SJSA1 (cell line): ENCODE results near the gene ENG. TPM values are rescaled to one million over a fixed set of nuclear protein-coding genes. Genes with fewer than 3 reads are reported as not detected.

Experiments used
- DNase-seq, 2 experiments: peaks; one replicate each; pipeline ENCODE4 v3.0.0-alpha.2; 2015 to 2020; ENCODE audit warnings: low spot score in 2 of 2, low read depth in 1 of 2
- H3K27ac ChIP-seq: fragments of 250-450 bp; sonication (Bioruptor Pico); 2 replicates; pipeline ENCODE4 v1.5.1; 2020; ENCODE audit warnings: mild to moderate bottlenecking, moderate library complexity
- H3K27me3 ChIP-seq: fragments of 250-450 bp; sonication (Bioruptor Pico); replicated peaks from 2 replicates; pipeline ENCODE4 v1.5.1; 2020; ENCODE audit warnings: mild to moderate bottlenecking, moderate library complexity
- H3K36me3 ChIP-seq: fragments of 250-450 bp; sonication (Bioruptor Pico); 2 replicates; pipeline ENCODE4 v1.5.1; 2020; ENCODE audit warnings: mild to moderate bottlenecking
- H3K4me1 ChIP-seq: fragments of 250-450 bp; sonication (Bioruptor Pico); replicated peaks from 2 replicates; pipeline ENCODE4 v1.6.1; 2021; ENCODE audit warnings: mild to moderate bottlenecking
- H3K4me3 ChIP-seq: fragments of 250-450 bp; sonication (Bioruptor Pico); 2 replicates; pipeline ENCODE4 v1.5.1; 2020; ENCODE audit warnings: mild to moderate bottlenecking
- H3K9me3 ChIP-seq: fragments of 250-450 bp; sonication (Bioruptor Pico); replicated peaks from 2 replicates; pipeline ENCODE4 v1.5.1; 2020; ENCODE audit warnings: mild to moderate bottlenecking
- total RNA-seq: library from RNA; depleted of rRNA; stranded (reverse); fragments of >200 nt; shearing (Covaris generic); gene quantifications from 2 replicates; pipeline ENCODE4 v1.2.3, GENCODE V29; 2014

The ENG gene
- total RNA-seq, 1 experiment from 2014 or later: 8.7 TPM

DNA sequence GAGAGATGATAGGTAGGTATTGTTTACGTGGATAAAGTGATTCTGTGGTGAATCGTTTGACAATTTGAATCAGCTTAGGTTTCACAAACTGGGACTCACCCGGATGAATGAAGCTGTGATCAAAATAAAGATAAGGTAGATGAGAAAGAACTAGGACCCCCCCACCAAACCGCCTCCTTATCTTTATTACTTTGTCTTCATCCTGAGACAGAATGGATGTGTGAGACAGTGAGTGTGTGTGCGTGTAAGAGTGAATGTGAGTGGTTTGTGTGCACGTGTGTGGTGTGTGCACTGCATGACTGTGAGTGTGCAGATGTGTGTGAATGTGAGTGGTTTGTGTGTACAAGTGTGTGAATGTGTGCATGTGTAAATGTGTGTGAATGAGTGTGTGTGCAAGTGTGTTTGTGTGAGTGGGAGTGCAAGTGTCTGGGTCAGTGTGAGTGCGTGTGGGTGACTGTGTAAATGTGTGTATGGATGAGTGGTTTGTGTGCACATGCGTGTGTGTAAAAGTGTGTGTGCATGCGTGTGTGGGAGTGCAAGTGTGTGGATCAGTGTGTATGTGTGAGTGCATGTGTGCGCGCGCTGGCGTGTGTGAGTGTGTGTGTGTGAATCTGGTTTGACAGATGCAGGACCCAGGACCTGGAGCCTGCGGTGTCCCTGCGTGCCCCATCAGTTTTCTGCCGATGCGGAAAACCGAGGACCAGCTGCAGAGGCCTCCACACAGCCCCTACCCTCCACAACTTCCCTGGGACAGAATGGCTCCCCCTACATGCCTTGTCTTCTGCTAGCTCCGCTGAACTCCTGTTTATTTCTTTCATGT is 11.4 kb upstream of the ENG start:
- H3K4me3 ChIP-seq: no peak overlapping the region
- peaks cover 5% of the 10 kb centered on the region for H3K4me1 ChIP-seq
- peaks cover 10% of the 10 kb centered on the region; the same call in 1 of the 2 replicates for H3K36me3 ChIP-seq
- DNase-seq: no peak
- no peak overlapping the region for H3K27ac ChIP-seq
- no peaks in the 10 kb centered on the region for H3K27me3 ChIP-seq
- H3K9me3 ChIP-seq: no peaks in the 10 kb centered on the region

DNA sequence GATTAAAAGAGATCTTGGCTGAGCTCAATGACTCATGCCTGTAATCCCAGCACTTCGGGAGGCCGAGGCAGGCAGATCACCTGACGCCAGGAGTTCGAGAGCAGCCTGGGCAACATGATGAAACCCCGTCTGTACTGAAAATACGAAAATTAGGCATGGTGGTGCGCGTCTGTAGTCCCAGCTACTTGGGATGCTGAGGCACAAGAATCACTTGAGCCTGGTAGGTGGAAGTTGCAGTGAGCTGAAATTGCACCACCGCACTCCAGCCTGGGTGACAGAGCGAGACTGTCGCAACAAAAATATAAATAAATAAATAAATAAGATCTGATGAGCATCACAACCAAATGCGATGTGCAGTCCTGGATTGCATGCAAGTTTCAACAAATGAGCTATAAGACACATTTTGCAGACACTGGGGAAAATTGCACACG is 8.7 kb upstream of the ENG start:
- Histone ChIP-seq H3K27me3 (no peaks in the 10 kb centered on the region), H3K4me3 (no peak overlapping the region), H3K27ac (no peak overlapping the region), H3K36me3 (peaks cover 3% of the 10 kb centered on the region; the same call in 1 of the 2 replicates), H3K4me1 (peaks cover 11% of the 10 kb centered on the region), H3K9me3 (no peaks in the 10 kb centered on the region)
- DNase-seq: no peak

DNA sequence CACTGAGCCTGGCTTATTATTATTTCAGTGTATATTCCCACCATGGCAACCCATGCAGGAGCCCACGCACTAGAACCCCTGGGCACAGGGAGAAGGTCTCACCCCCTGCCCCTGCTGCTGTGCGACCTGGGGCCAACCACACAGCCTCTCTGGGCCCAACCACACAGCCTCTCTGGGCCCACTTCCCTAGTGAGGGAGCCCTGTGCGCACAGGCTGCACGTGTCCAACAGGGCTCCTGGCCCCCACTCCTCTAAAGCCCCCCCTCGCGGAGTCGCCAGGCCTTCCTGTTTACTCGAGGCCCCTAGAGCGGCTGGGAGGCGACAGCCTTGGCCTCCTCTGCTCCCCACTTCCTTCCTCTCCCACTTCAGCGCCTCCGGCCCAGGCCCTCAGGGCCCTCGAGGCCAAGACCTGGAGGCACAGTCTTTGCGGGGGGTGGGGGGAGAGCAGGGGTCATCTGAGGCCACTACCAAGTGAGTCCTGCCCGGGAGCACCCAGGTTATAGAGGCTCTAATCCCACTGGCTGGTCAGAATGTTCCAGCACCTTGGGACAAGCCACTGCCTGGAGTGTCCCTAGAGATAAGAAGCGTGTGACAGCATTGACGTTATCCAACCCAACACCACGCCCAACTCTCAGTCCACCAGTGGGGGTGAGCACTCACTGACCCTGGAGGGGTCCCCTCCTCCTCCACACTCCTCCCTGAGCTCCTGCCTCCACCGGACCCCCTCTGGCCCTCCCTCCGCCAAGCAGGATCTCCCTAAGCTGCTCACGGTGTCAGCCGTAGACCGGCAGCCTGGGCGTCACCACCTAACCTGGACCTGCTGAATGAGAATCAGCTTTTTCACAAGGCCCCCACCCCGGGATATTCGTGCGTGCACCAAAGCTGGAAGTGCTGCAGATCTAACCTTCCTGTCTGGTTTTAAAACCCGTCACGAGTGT is 7.9 kb upstream of the ENG start:
- H3K4me3 ChIP-seq: no peak overlapping the region
- H3K9me3 ChIP-seq: no peaks in the 10 kb centered on the region
- no peak overlapping the region for H3K27ac ChIP-seq
- DNase-seq: no peak
- 0 out of 2 replicates have a peak, but pooled peaks cover 1% of the 10 kb centered on the region for H3K36me3 ChIP-seq
- peaks cover 19% of the 10 kb centered on the region for H3K4me1 ChIP-seq
- H3K27me3 ChIP-seq: no peaks in the 10 kb centered on the region

DNA sequence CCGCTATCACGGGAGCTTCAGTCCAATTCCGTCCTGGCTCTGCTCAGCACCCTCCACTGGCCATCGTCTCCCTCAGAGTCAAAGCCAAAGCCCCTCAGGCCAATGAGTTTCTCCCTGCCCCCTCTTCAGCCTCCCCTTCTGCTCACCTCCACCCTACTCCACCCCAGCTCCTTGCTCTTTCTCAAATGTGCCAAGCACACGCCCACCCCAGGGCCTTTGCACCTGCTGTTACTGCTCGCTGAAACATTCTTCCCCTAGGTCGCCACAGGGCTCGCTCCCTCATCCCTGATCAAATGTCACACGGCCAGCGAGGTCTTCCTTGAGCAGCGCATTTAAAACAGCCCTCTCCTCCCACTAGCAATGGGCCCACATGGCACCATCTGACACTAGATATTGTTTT is 6.3 kb upstream of the ENG start:
- Histone ChIP-seq H3K36me3 (no peaks in the 10 kb centered on the region), H3K4me3 (no peak overlapping the region), H3K9me3 (no peaks in the 10 kb centered on the region), H3K27me3 (no peaks in the 10 kb centered on the region), H3K27ac (no peak overlapping the region), H3K4me1 (peaks cover 20% of the 10 kb centered on the region)
- DNase-seq: no peak

DNA sequence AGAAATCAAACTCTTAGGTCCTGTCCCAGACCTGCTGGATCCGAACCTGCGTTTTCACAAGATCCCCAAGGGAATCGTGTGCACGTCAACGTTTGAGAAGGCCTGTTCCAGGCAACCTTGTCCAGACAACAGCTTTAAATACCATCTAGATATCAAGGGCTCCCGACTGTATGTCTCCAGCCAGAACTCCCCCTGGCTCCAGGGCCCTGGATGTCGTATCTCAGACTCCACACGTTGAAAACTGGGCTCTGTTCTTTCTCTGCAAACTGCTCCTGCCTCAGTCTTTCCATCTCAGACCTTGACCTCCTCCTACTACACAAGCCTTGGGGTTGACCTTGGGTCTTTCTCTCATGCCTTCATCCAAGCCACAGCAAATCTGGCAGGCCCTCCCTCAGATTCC is 5.8 kb upstream of the ENG start:
- Histone ChIP-seq H3K9me3 (no peaks in the 10 kb centered on the region), H3K36me3 (no peaks in the 10 kb centered on the region), H3K4me1 (peaks cover 20% of the 10 kb centered on the region), H3K4me3 (no peak overlapping the region), H3K27ac (no peak overlapping the region), H3K27me3 (no peaks in the 10 kb centered on the region)
- no peak for DNase-seq

DNA sequence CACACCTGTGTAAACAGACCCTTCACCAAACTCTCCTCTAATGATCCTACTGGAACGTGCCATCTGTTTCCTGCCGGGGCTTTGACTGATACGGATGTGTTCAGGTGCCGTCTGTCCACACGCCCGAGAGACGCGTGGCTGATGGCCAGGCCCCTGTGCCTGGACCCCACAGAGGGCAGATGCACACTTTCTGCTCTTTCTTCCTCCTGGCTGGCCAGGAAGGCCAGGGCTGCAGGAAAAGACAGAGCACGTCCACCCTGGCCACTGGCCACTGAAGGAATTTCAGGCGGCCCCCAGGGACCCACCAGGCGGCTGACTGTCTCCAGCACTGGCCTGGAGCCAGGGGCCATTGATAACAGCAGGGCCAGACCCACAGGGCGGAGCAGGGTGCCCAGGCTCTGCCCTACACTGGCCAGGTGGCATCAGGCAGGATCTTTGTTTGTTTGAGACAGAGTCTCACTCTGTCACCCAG is 3.6 kb upstream of the ENG start:
- Histone ChIP-seq H3K9me3 (no peaks in the 10 kb centered on the region), H3K27me3 (no peaks in the 10 kb centered on the region), H3K4me3 (no peak overlapping the region), H3K27ac (no peak overlapping the region), H3K36me3 (no peaks in the 10 kb centered on the region; the same call in 1 of the 2 replicates), H3K4me1 (peaks cover 38% of the 10 kb centered on the region)
- peak in 1 of 2 experiments; percentile 19 for DNase-seq

DNA sequence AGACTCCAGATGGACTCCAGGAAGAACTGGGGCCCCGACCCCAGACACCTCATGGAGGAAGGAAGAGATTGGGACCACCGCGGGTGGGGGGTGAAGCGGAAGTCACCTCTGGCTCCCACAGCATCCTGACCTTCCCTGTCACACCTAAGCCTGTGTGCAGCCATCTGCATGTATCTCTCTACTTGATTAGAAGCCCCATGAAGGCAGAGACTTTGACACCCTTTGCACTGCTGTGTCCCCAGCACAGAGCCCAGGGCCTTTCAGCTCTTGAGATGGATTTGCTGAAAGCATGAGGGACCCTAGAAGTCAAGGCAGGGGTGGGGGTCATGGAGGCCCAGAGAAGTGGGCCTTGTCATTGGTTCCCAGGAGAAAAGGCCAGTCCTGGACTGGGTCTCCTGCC is 2.8 kb upstream of the ENG start:
- no peak for DNase-seq
- H3K9me3 ChIP-seq: no peaks in the 10 kb centered on the region
- no peak overlapping the region for H3K4me3 ChIP-seq
- peaks cover 41% of the 10 kb centered on the region for H3K4me1 ChIP-seq
- no peaks in the 10 kb centered on the region for H3K27me3 ChIP-seq
- no peak overlapping the region for H3K27ac ChIP-seq
- H3K36me3 ChIP-seq: peaks cover 2% of the 10 kb centered on the region

DNA sequence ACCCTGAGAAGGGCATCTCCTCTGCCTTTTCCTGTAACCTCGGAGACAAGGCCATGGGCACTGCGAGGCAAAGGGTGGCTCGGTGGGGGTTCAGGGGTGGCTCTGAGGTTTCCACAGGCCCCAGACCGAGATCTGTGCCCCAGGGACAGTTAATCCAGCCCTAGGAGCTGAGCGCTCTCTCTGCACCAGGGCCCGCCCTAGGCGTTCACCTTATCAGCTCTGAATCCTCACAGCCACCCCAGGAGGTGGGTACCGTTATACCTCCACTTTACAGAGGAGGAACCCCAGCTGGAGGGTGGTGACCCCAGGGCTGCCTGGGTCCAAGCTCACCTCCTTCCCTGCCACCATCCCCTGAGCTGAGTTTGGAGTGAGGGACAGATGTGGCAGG is 2.3 kb upstream of the ENG start:
- Histone ChIP-seq H3K4me3 (no peak overlapping the region), H3K27me3 (no peaks in the 10 kb centered on the region), H3K27ac (no peak overlapping the region), H3K9me3 (no peaks in the 10 kb centered on the region), H3K4me1 (peaks cover 36% of the 10 kb centered on the region), H3K36me3 (peaks cover 7% of the 10 kb centered on the region)
- no peak for DNase-seq

DNA sequence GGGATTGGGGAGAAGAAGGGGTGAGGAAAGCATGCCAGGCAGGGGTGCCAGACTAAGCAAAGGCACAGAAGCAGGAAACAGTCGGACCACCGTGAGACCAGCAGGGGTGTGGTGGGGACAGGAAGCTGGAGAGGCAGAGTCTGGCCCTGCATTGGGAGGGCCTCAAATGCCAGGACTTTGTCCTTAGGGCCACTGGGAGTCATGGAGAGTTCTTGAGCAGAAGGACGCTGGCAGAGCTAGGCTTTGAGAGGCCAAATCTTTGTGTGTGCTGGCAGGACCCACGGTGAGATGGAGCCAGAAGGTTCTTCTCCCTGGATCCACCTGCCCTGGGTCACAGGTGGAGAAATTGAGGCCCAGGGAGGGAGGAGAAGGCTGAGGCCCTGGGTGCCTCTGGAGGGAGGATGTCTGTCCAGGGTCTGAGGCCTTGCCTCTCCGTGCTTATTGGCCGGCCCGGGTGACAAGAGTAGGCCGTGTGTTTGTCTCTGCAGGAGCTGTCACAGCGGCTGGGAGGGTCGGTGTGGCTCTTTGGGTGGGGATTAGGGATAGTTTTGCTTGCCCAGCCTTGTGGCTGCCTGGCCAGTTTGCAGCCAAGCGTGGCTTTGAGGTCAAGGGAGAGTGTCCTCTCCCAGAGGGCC is 1.8 kb upstream of the ENG start:
- H3K4me3 ChIP-seq: no peak overlapping the region
- H3K4me1 ChIP-seq: peaks cover 36% of the 10 kb centered on the region
- no peak for DNase-seq
- H3K36me3 ChIP-seq: peaks cover 12% of the 10 kb centered on the region
- no peaks in the 10 kb centered on the region for H3K27me3 ChIP-seq
- H3K27ac ChIP-seq: no peak overlapping the region
- no peaks in the 10 kb centered on the region for H3K9me3 ChIP-seq

DNA sequence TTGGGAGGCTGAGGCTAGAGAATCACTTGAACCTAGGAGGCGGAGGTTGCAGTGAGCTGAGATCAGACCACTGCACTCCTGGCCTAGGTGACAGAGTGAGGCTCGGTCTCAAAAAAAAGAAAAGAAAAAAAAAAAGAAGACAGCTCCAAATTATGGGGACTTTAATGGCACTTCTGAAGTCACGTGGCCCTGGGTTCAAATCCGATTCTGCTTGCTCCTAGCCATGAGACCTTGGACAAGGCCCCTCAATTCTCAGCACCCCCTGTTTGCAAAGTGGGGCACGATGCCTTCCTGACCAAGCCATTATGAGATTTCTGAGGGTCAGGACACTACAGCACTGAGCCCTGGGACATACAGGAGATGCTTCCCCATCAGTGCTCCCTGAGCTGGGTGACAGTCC is 1.1 kb upstream of the ENG start:
- DNase-seq: no peak
- Histone ChIP-seq H3K27ac (no peak overlapping the region), H3K9me3 (no peaks in the 10 kb centered on the region), H3K4me3 (no peak overlapping the region), H3K36me3 (peaks cover 15% of the 10 kb centered on the region), H3K4me1 (peaks cover 36% of the 10 kb centered on the region), H3K27me3 (no peaks in the 10 kb centered on the region)

DNA sequence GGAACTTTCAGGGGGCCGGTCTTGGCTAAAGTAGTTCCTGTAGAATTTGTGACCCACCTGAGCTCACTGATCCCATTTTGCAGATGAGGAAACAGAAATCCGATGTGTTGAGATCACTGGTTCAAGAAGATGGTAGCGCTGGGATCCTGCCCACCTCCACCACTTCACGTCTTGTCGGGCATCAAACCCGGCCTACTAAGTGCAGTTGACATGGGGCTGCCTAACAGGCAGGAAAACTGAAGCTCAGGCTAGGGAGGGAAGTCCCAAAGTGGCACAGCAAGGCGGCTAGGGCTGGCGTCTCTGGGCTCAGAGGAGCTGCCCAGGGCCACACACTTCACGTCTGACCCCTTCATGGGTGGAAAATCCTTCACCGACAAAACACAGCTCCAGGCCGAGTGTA is 502 bp upstream of the ENG start:
- Histone ChIP-seq H3K27me3 (no peaks in the 10 kb centered on the region), H3K9me3 (no peaks in the 10 kb centered on the region), H3K4me3 (no peak overlapping the region), H3K27ac (0 out of 2 replicates have a peak overlapping the region, but pooled peaks have one; percentile 32), H3K4me1 (peaks cover 36% of the 10 kb centered on the region), H3K36me3 (peaks cover 16% of the 10 kb centered on the region)
- no peak for DNase-seq

DNA sequence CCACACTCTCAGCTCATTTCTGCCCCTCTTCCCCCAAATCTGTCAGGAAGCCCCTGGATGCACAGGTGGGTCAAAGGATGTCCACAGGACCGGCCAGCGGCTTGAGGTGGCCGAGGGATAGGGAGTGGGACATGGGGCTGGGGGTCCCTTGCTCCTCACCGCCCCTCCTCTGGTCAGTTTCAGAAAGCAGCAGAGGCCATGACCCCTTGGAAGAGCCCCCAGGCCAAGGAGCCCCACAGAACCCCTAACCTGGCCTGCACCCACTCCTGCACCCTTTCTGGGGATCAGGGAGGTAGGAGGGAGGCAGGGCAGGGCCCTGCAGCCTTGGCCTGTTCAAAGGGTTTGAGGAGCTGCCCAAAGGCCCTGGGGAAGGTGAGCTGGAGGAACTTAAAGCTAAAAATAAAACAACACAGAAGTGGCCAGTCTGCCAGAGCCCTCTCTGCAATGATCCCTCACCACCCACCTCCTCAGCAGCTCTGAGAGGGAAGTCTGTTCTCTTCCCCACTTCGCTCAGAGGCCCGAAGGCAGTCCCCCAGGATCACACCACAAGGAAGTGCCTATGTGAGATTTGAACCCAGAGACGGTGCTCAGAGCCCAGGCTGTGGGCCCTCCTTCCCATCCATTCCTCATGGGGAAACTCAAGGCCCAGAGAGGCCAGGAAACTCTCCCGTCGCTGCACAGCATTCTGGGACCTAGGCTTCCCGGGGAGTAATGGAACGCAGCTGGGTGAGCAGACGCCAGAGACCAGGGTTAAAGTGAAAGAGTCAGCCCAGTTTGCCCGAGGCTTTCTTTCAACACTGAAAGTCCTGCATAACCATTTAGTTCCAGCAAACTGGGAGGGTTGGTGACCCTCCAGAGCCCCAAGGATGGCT is 910 bp downstream of the ENG start:
- peaks cover 24% of the 10 kb centered on the region for H3K36me3 ChIP-seq
- peaks cover 35% of the 10 kb centered on the region for H3K4me1 ChIP-seq
- peak overlapping the region; percentile 55 for H3K4me3 ChIP-seq
- H3K27me3 ChIP-seq: no peaks in the 10 kb centered on the region
- no peak for DNase-seq
- peaks cover 9% of the 10 kb centered on the region for H3K9me3 ChIP-seq
- H3K27ac ChIP-seq: peak overlapping the region; percentile 57

DNA sequence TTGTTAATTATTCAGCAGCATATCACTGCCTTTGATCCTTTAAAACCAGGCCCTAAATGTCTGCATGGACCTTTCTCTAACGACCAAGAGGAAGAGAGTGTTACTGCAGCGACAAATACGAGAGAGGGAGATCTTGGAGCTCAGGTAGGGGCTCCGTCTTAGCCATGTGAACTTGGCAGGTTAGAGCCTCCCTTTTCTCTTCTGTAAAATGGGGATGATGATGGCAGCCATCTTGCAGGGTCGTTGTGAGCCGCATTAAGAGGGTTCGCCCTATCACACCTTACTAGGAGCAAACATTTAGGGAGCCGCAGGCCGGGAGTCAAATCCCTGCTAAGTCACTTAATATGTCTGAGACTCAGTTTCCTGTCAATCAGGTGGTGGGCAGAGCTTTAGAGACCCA is 1.6 kb downstream of the ENG start:
- H3K27me3 ChIP-seq: no peaks in the 10 kb centered on the region
- DNase-seq: no peak
- H3K9me3 ChIP-seq: peaks cover 9% of the 10 kb centered on the region
- H3K27ac ChIP-seq: no peak overlapping the region
- H3K36me3 ChIP-seq: peaks cover 27% of the 10 kb centered on the region
- H3K4me1 ChIP-seq: peaks cover 27% of the 10 kb centered on the region
- H3K4me3 ChIP-seq: no peak overlapping the region
